ENCODE results near the gene CALM1.
"Not testable (repeated sequence)": the region's sequence is repeated elsewhere in the genome, so short reads cannot be mapped to it uniquely, and the experiment has no call there.

The CALM1 gene

GRCh38 chr14:90378249-90378648 is 18.6 kb upstream of the CALM1 start:
- H3K4me3 Mint-ChIP-seq, result no peak overlapping the region
- H3K27me3 Mint-ChIP-seq, result no peaks in the 10 kb centered on the region
- H3K9me3 Mint-ChIP-seq, result no peaks in the 10 kb centered on the region
- no peaks in the 10 kb centered on the region for H3K36me3 Mint-ChIP-seq (ENCODE audit: low read depth)
- no peak overlapping the region for H3K27ac Mint-ChIP-seq
- H3K4me1 Mint-ChIP-seq (ENCODE audit: low read depth), result no peaks in the 10 kb centered on the region

- Mint-ChIP-seq H3K4me3 (no peak overlapping the region), H3K27me3 (no peaks in the 10 kb centered on the region), H3K27ac (no peak overlapping the region), H3K4me1 (ENCODE audit: low read depth) (peaks cover 3% of the 10 kb centered on the region), H3K36me3 (ENCODE audit: low read depth) (no peaks in the 10 kb centered on the region), H3K9me3 (no peaks in the 10 kb centered on the region)
Observed at GRCh38 chr14:90379106-90379505, 17.7 kb upstream of the CALM1 start.

- no peaks in the 10 kb centered on the region for H3K27me3 Mint-ChIP-seq
- no peaks in the 10 kb centered on the region for H3K9me3 Mint-ChIP-seq
- H3K4me1 Mint-ChIP-seq (ENCODE audit: low read depth), result peaks cover 15% of the 10 kb centered on the region
- peak overlapping the region; percentile 22 for H3K27ac Mint-ChIP-seq
- H3K36me3 Mint-ChIP-seq (ENCODE audit: low read depth), result no peaks in the 10 kb centered on the region
- H3K4me3 Mint-ChIP-seq, result peak overlapping the region; percentile 6
Observed at GRCh38 chr14:90381011-90381786, 15.6 kb upstream of the CALM1 start.

- Mint-ChIP-seq H3K36me3 (ENCODE audit: low read depth) (no peaks in the 10 kb centered on the region), H3K27me3 (no peaks in the 10 kb centered on the region), H3K4me1 (ENCODE audit: low read depth) (peaks cover 18% of the 10 kb centered on the region), H3K4me3 (no peak overlapping the region), H3K27ac (no peak overlapping the region), H3K9me3 (no peaks in the 10 kb centered on the region)
Observed at GRCh38 chr14:90381999-90382451, 14.8 kb upstream of the CALM1 start.

- Mint-ChIP-seq H3K27me3 (no peaks in the 10 kb centered on the region), H3K4me3 (no peak overlapping the region), H3K4me1 (ENCODE audit: low read depth) (peaks cover 18% of the 10 kb centered on the region), H3K27ac (no peak overlapping the region), H3K36me3 (ENCODE audit: low read depth) (no peaks in the 10 kb centered on the region), H3K9me3 (no peaks in the 10 kb centered on the region)
Observed at GRCh38 chr14:90382491-90383125, 14.2 kb upstream of the CALM1 start.

GRCh38 chr14:90383126-90383730 is 13.6 kb upstream of the CALM1 start:
- H3K4me1 Mint-ChIP-seq (ENCODE audit: low read depth), result peaks cover 23% of the 10 kb centered on the region
- H3K36me3 Mint-ChIP-seq (ENCODE audit: low read depth), result no peaks in the 10 kb centered on the region
- no peak overlapping the region for H3K27ac Mint-ChIP-seq
- no peaks in the 10 kb centered on the region for H3K27me3 Mint-ChIP-seq
- H3K4me3 Mint-ChIP-seq, result no peak overlapping the region
- H3K9me3 Mint-ChIP-seq, result no peaks in the 10 kb centered on the region

GRCh38 chr14:90383731-90384542 is 12.9 kb upstream of the CALM1 start:
- Mint-ChIP-seq H3K27ac (no peak overlapping the region), H3K4me3 (no peak overlapping the region), H3K9me3 (no peaks in the 10 kb centered on the region), H3K27me3 (no peaks in the 10 kb centered on the region), H3K36me3 (ENCODE audit: low read depth) (no peaks in the 10 kb centered on the region), H3K4me1 (ENCODE audit: low read depth) (peaks cover 30% of the 10 kb centered on the region)

- H3K4me1 Mint-ChIP-seq (ENCODE audit: low read depth), result peaks cover 36% of the 10 kb centered on the region
Observed at GRCh38 chr14:90384543-90384911, 12.3 kb upstream of the CALM1 start.

GRCh38 chr14:90386321-90386720 is 10.5 kb upstream of the CALM1 start:
- H3K27ac Mint-ChIP-seq, result peak overlapping the region; percentile 40
- no peak overlapping the region for H3K4me3 Mint-ChIP-seq
- H3K4me1 Mint-ChIP-seq (ENCODE audit: low read depth), result peaks cover 40% of the 10 kb centered on the region
- no peaks in the 10 kb centered on the region for H3K36me3 Mint-ChIP-seq (ENCODE audit: low read depth)
- H3K9me3 Mint-ChIP-seq, result no peaks in the 10 kb centered on the region
- H3K27me3 Mint-ChIP-seq, result no peaks in the 10 kb centered on the region

More at GRCh38 chr14:90384543-90384911, 12.3 kb upstream of the CALM1 start:
- Mint-ChIP-seq H3K36me3 (ENCODE audit: low read depth) (no peaks in the 10 kb centered on the region), H3K4me3 (no peak overlapping the region), H3K27ac (no peak overlapping the region), H3K27me3 (no peaks in the 10 kb centered on the region), H3K9me3 (no peaks in the 10 kb centered on the region)

- H3K4me3 Mint-ChIP-seq, result no peak overlapping the region
- no peaks in the 10 kb centered on the region for H3K27me3 Mint-ChIP-seq
- H3K4me1 Mint-ChIP-seq (ENCODE audit: low read depth), result peaks cover 40% of the 10 kb centered on the region
- no peaks in the 10 kb centered on the region for H3K9me3 Mint-ChIP-seq
- H3K36me3 Mint-ChIP-seq (ENCODE audit: low read depth), result no peaks in the 10 kb centered on the region
- no peak overlapping the region for H3K27ac Mint-ChIP-seq
Observed at GRCh38 chr14:90387206-90387760, 9.5 kb upstream of the CALM1 start.

GRCh38 chr14:90388437-90388836 is 8.4 kb upstream of the CALM1 start:
- Mint-ChIP-seq H3K4me1 (ENCODE audit: low read depth) (peaks cover 40% of the 10 kb centered on the region), H3K9me3 (no peaks in the 10 kb centered on the region), H3K36me3 (ENCODE audit: low read depth) (no peaks in the 10 kb centered on the region), H3K27ac (peak overlapping the region; percentile 38), H3K27me3 (no peaks in the 10 kb centered on the region), H3K4me3 (no peak overlapping the region)

- Mint-ChIP-seq H3K36me3 (ENCODE audit: low read depth) (no peaks in the 10 kb centered on the region), H3K4me1 (ENCODE audit: low read depth) (peaks cover 39% of the 10 kb centered on the region), H3K4me3 (no peak overlapping the region), H3K27me3 (no peaks in the 10 kb centered on the region), H3K9me3 (no peaks in the 10 kb centered on the region), H3K27ac (peak overlapping the region; percentile 24)
Observed at GRCh38 chr14:90388982-90389381, 7.8 kb upstream of the CALM1 start.

- Mint-ChIP-seq H3K27me3 (no peaks in the 10 kb centered on the region), H3K9me3 (no peaks in the 10 kb centered on the region), H3K36me3 (ENCODE audit: low read depth) (peaks cover 7% of the 10 kb centered on the region), H3K27ac (no peak overlapping the region), H3K4me3 (no peak overlapping the region), H3K4me1 (ENCODE audit: low read depth) (peaks cover 19% of the 10 kb centered on the region)
Observed at GRCh38 chr14:90393966-90394365, 2.9 kb upstream of the CALM1 start.

- not testable (repeated sequence) for H3K27ac Mint-ChIP-seq, H3K4me3 Mint-ChIP-seq, H3K27me3 Mint-ChIP-seq, H3K9me3 Mint-ChIP-seq
- H3K4me1 Mint-ChIP-seq (ENCODE audit: low read depth), result peaks cover 19% of the 10 kb centered on the region
- H3K36me3 Mint-ChIP-seq (ENCODE audit: low read depth), result peaks cover 12% of the 10 kb centered on the region
Observed at GRCh38 chr14:90394782-90395181, 2.0 kb upstream of the CALM1 start.
